Smooth muscle cell (in vitro differentiated cells): ENCODE measurements around the gene POLR2A. TPM values are rescaled to one million over a fixed set of nuclear protein-coding genes. Genes with fewer than 3 reads are reported as not detected.

Source experiments
- DNase-seq: peaks from one replicate; lab custom pipeline; 2025; ENCODE audit not compliant: unreplicated experiment; lab: John Stamatoyannopoulos, UW
- H2AFZ ChIP-seq: fragments of 200-600 bp; sonication (generic); 2 replicates; pipeline ENCODE4 v1.6.0; 2016; ENCODE audit warnings: antibody characterized with exemption, low read depth, mild to moderate bottlenecking
- H3F3A ChIP-seq: fragments of 200-600 bp; sonication (generic); 2 replicates; pipeline ENCODE4 v1.6.0; 2017; ENCODE audit warnings: antibody characterized with exemption, low read depth
- H3K27ac ChIP-seq: fragments of 200-600 bp; sonication (generic); 2 replicates; pipeline ENCODE4 v1.5.1; 2016; ENCODE audit warnings: low read depth, mild to moderate bottlenecking
- H3K27me3 ChIP-seq: fragments of 200-600 bp; sonication (generic); 2 replicates; pipeline ENCODE4 v1.6.1; 2016; ENCODE audit warnings: low read depth, mild to moderate bottlenecking
- H3K36me3 ChIP-seq: fragments of 200-600 bp; sonication (generic); 2 replicates; pipeline ENCODE4 v1.5.1; 2016; ENCODE audit warnings: low read depth
- H3K4me1 ChIP-seq: fragments of 200-600 bp; sonication (generic); 2 replicates; pipeline ENCODE4 v1.5.1; 2016; ENCODE audit warnings: low read depth
- H3K4me2 ChIP-seq: fragments of 200-600 bp; sonication (generic); 2 replicates; pipeline ENCODE4 v1.6.0; 2016; ENCODE audit warnings: mild to moderate bottlenecking
- H3K4me3 ChIP-seq: fragments of 200-600 bp; sonication (generic); 2 replicates; pipeline ENCODE4 v1.5.1; 2016; ENCODE audit warnings: mild to moderate bottlenecking
- H3K79me2 ChIP-seq: fragments of 200-600 bp; sonication (generic); 2 replicates; pipeline ENCODE4 v1.6.0; 2016; ENCODE audit warnings: low read depth, mild to moderate bottlenecking
- H3K9ac ChIP-seq: fragments of 200-600 bp; sonication (generic); 2 replicates; pipeline ENCODE4 v1.6.0; 2016; ENCODE audit warnings: low read depth
- H3K9me3 ChIP-seq: fragments of 200-600 bp; sonication (generic); replicated peaks from 2 replicates; pipeline ENCODE4 v1.5.1; 2016; ENCODE audit warnings: low read depth
- H4K20me1 ChIP-seq: fragments of 200-600 bp; sonication (generic); 2 replicates; pipeline ENCODE4 v1.6.0; 2016; ENCODE audit warnings: low read depth
- CTCF ChIP-seq: fragments of 200-600 bp; sonication (generic); IDR thresholded peaks from 2 replicates; pipeline ENCODE4 v1.5.1; 2017; ENCODE audit warnings: borderline replicate concordance, mild to moderate bottlenecking, antibody characterized with exemption; ENCODE audit not compliant: insufficient read depth, poor library complexity, severe bottlenecking
- WGBS: methylation state at CpG from one replicate; pipeline ENCODE4 v1.1.7; 2016; ENCODE audit warnings: low lambda C conversion rate; 5-methylcytosine and 5-hydroxymethylcytosine counted together
- polyA plus RNA-seq: library from polyadenylated mRNA; unstranded; fragments of >200 nt; fragmentation: Nextera tagmentation; extraction: Ambion mirVana; gene quantifications from 2 replicates; pipeline ENCODE4 v1.2.1, GENCODE V29; 2016
- total RNA-seq: library from RNA; depleted of rRNA; stranded (reverse); fragments of >200 nt; gene quantifications from 2 replicates; pipeline ENCODE4 v1.2.3, GENCODE V29; 2014

The POLR2A gene
- total and polyA plus RNA-seq, 2 experiments from 2014 or later: 72.0 to 80.2 TPM

- Histone ChIP-seq H4K20me1 (peaks cover 42% of the 10 kb centered on the region), H3K4me3 (no peak overlapping the region), H3K27me3 (no peaks in the 10 kb centered on the region), H2AFZ (no peak overlapping the region), H3K79me2 (no peaks in the 10 kb centered on the region), H3K9ac (no peak overlapping the region), H3K27ac (no peak overlapping the region), H3K4me2 (no peak overlapping the region), H3K36me3 (peaks cover 36% of the 10 kb centered on the region), H3F3A (no peaks in the 10 kb centered on the region), H3K4me1 (no peaks in the 10 kb centered on the region), H3K9me3 (no peaks in the 10 kb centered on the region)
- TF ChIP-seq CTCF: no peak
- DNase-seq: no peak
- 91% methylated on average over 14 of the region's 14 CpGs for WGBS
Observed at GRCh38 chr17:7502987-7503386, 18.8 kb downstream of the POLR2A start.

- peaks cover 37% of the 10 kb centered on the region for H4K20me1 ChIP-seq
- H3K4me2 ChIP-seq: no peak overlapping the region
- H3K27me3 ChIP-seq: no peaks in the 10 kb centered on the region
- H3K27ac ChIP-seq: no peak overlapping the region
- H2AFZ ChIP-seq: no peak overlapping the region
- H3K9ac ChIP-seq: no peak overlapping the region
- no peaks in the 10 kb centered on the region for H3F3A ChIP-seq
- TF ChIP-seq CTCF: no peak
- no peaks in the 10 kb centered on the region for H3K4me1 ChIP-seq
- DNase-seq: no peak
- H3K9me3 ChIP-seq: no peaks in the 10 kb centered on the region
- H3K79me2 ChIP-seq: no peaks in the 10 kb centered on the region
- peaks cover 33% of the 10 kb centered on the region for H3K36me3 ChIP-seq
- WGBS: 98% methylated on average over 8 of the region's 8 CpGs
- H3K4me3 ChIP-seq: no peak overlapping the region
Observed at GRCh38 chr17:7503521-7503920, 19.4 kb downstream of the POLR2A start.

GRCh38 chr17:7508145-7508544, 24.0 kb downstream of the POLR2A start:
- H3K4me1 ChIP-seq: no peaks in the 10 kb centered on the region
- no peaks in the 10 kb centered on the region for H3K79me2 ChIP-seq
- H2AFZ ChIP-seq: no peak overlapping the region
- no peaks in the 10 kb centered on the region for H3F3A ChIP-seq
- no peak for TF ChIP-seq CTCF
- 94% methylated on average over 11 of the region's 11 CpGs for WGBS
- no peaks in the 10 kb centered on the region for H3K27me3 ChIP-seq
- peaks cover 30% of the 10 kb centered on the region for H3K36me3 ChIP-seq
- H3K4me2 ChIP-seq: no peak overlapping the region
- H3K9me3 ChIP-seq: no peaks in the 10 kb centered on the region
- H3K27ac ChIP-seq: no peak overlapping the region
- H3K4me3 ChIP-seq: no peak overlapping the region
- peaks cover 17% of the 10 kb centered on the region for H4K20me1 ChIP-seq
- H3K9ac ChIP-seq: no peak overlapping the region
- DNase-seq: no peak

GRCh38 chr17:7508846-7509245, 24.7 kb downstream of the POLR2A start:
- TF ChIP-seq CTCF: no peak
- peaks cover 27% of the 10 kb centered on the region for H3K36me3 ChIP-seq

More at GRCh38 chr17:7508846-7509245, 24.7 kb downstream of the POLR2A start:
- Histone ChIP-seq H3K4me2 (no peak overlapping the region), H3K4me1 (no peaks in the 10 kb centered on the region), H3K9me3 (no peaks in the 10 kb centered on the region), H4K20me1 (peaks cover 13% of the 10 kb centered on the region), H2AFZ (no peak overlapping the region), H3K4me3 (no peak overlapping the region), H3K79me2 (no peaks in the 10 kb centered on the region), H3K27me3 (no peaks in the 10 kb centered on the region), H3K9ac (no peak overlapping the region), H3K27ac (no peak overlapping the region), H3F3A (no peaks in the 10 kb centered on the region)
- DNase-seq: no peak
- 95% methylated on average over 9 of the region's 9 CpGs for WGBS
